GM18502 (cell line): ENCODE results near the gene GPR152.
"Not testable (repeated sequence)": the region's sequence is repeated elsewhere in the genome, so short reads cannot be mapped to it uniquely, and the experiment has no call there.

Experiments used
- ATAC-seq: cut with Tn5 transposase; IDR thresholded peaks from one replicate; pipeline ENCODE4 v1.9.1; 2021; ENCODE audit warnings: mild to moderate bottlenecking; ENCODE audit not compliant: unreplicated experiment, poor library complexity

Gene GPR152

DNA sequence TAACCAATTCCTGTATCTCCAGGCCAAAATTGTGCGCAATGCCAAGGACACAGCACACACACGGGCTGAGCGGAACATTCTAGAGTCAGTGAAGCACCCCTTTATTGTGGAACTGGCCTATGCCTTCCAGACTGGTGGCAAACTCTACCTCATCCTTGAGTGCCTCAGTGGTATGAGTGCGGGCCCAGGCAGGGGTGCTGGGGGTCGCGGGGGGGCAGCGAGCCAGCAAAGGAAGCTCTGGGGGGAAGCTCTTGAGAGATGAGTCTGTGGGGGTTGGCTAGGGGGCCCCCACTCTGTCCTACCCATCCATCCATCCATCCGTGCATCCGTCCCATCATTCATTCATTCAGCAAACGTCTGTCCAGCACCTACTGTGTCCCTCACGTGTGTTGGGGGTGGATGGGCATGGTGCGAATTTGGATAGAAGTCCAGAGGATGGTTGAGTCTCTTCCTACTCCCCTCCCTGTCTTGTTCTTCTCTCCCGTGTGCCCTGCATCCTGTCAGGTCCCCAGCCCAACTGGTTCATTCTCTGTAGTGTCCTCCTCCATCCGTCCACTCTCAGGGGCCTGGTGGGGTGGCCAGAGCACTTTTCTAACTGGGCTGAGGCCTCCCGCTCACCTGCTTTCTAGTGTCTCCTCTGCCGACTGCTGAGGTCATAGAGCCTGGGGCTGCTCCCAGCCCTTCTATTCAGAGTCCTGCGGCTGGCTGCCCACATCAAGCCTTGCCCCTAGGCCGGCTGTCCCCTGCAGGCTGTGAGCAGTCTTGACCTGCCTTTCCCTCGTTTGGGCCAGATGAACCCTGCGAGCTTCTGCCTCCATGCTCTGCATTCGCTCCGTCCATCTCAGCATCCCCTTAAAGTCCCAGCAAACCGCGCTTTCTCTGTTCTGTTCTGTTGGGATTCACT lies 20.9 kb downstream of the GPR152 start:
- ATAC-seq: no peak

DNA sequence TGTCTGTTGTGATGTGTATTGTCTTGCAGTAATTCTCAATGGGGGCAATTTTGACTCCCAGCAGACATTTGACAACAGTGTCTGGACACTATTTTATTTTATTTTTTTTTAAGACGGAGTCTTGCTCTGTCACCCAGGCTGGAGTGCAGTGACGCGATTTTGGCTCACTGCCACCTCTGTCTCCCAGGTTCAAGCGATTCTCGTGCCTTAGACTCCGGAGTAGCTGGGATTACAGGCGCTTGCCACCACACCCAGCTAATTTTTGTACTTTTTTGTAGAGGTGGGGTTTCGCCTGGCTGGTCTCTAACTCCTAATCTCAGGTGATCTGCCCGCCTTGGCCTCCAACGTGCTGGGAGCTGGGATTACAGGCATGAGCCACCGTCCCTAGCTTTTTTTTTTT lies 22.8 kb downstream of the GPR152 start:
- no peak for ATAC-seq

DNA sequence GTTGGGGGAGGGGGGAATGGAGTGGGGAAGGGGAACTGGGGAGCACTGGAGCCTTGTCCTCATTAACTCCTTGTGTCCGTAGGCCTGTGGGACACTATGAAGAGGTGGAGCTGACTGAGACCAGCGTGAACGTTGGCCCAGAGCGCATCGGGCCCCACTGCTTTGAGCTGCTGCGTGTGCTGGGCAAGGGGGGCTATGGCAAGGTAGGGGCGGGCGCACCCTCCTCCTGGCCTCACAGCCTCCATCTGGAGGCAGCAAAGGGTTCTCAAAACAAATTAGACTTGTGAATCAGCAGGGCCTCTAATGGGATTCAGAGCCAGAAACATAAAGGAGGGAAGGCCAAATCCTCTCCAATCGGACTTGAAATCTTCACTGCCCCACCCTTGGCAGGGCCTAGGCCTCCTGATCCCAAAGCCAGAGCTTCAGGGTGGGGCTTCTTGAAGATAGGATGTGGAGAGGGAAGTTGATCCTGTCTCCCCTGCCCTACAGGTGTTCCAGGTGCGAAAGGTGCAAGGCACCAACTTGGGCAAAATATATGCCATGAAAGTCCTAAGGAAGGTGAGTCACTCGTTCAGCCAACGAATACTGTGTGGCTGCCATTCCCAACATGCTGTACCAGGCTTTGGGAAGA lies 23.4 kb downstream of the GPR152 start:
- no peak for ATAC-seq

DNA sequence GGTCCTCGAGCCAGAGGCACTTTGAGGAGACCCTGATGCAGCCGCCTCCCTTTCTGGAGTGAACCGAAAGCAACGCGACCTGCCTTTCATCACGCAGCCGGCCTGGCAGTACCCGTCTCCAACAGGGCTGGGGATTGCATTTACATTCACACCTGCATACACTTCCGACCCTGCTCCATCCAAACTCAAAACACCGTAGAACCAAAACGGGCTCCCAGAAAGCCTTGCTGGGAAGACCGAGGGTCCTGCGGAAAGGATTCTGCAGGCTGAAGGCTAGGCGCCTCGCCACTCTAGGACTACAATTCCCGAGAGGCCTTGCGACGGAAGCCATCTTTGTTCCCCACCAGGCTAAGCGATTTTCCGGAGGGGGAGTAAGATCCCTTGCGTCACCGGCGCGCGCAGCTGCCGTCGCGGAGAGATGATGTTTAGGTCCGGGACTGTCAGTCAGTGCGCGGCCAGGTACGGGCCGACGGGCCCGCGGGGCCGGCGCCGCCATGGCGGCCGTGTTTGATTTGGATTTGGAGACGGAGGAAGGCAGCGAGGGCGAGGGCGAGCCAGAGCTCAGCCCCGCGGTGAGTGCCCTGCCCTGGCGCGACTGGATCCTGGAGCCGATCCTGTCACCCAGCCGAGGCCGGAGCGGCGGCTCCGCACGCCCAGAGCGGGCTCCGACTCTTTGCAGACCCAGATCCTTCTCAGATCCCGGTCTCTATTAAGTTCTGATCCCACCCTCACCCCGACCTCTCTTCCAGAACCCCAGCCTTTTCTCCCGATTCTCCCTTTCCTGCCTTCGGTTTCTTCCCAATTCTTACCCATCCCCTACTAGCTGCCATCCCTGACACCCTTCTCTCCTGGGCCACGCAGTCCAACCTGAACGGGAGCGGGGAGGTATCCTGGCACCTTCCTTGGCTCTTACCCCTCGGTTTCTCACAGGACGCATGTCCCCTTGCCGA lies 24.2 kb downstream of the GPR152 start, which contains the start of gene RPS6KB2:
RPS6KB2 (plus strand) TSS at position 443 of the 950 bp plus-strand sequence; CDS start at position 495, 52 bp downstream.
- ATAC-seq: peak; percentile 81

DNA sequence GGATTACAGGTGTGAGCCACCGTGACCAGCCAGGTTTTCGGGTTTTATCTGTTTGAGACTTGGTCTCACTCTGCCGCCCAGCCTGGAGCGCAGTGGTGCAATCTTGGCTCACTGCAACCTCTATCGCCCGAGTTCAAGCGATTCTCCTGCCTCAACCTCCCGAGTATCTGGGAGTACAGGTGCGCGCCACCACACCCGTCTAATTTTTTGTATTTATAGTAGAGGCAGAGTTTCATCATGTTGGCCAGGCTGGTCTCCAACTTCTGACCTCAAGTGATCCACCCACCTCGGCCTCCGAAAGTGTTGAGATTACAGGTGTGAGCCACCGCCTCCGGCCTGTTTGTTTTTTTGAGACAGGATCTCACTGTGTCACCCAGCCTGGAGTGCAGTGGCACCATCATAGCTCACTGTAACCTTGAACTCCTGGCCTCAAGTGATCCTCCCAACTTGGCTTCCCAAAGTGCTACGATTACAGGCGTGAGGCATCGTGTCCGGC lies 25.1 kb downstream of the GPR152 start:
- ATAC-seq: not testable (repeated sequence)

DNA sequence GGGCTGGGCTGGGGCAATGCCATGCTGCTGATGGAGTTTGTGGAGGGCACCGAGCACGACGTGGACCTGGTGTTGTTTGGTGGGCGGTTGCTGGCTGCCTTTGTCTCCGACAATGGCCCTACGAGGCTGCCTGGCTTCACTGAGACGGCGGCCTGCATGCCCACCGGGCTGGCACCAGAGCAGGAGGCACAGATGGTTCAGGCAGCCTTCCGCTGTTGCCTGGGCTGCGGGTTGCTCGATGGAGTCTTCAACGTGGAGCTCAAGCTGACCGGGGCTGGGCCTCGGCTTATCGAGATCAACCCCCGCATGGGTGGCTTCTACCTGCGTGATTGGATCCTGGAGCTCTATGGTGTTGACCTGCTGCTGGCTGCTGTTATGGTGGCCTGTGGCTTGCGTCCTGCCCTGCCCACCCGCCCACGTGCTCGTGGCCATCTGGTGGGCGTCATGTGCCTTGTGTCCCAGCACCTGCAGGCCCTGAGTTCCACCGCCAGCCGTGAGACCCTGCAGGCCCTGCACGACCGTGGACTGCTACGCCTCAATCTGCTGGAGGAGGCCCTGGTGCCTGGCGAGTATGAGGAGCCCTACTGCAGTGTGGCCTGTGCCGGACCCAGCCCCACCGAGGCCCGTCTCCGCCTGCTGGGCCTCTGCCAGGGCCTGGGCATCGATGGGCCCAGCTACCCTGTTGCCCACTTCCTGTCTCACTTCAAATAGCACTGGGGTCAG lies 28.5 kb downstream of the GPR152 start:
- no peak for ATAC-seq

DNA sequence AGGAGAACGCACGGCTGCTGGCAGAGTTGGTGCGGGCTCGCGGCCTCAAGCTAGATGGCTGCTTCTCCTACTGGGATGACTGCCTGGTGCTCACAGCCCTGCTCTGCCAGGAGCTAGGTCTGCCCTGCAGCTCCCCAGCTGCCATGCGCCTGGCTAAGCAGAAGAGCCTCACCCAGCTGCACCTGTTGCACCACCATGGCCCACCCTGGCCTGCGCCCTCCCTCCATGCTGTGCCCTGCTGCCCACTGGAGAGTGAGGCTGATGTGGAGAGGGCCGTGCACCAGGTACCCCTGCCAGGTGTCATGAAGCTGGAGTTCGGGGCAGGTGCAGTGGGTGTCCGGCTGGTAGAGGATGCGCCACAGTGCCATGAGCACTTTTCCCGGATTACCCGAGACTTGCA lies 29.1 kb downstream of the GPR152 start:
- no peak for ATAC-seq

DNA sequence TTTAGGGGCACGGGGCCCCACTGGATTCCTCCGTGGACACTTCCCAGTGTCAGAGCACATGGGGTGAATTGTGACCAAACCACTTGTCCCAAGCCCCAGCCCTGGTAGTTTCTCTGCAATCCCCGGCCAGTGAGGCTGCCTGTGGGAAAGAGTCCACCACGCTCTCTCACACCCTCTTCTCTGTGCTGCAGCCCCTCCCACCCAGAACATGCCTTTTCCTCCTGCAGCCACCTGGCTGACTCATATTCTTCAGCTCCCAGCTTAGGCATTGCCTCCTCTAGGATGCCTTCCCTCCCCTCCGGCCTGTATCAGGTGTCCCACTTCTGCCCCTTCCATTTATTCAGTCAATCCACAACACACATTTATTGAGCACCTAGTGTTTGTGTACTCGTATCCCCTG lies 29.6 kb downstream of the GPR152 start:
- ATAC-seq: no peak

DNA sequence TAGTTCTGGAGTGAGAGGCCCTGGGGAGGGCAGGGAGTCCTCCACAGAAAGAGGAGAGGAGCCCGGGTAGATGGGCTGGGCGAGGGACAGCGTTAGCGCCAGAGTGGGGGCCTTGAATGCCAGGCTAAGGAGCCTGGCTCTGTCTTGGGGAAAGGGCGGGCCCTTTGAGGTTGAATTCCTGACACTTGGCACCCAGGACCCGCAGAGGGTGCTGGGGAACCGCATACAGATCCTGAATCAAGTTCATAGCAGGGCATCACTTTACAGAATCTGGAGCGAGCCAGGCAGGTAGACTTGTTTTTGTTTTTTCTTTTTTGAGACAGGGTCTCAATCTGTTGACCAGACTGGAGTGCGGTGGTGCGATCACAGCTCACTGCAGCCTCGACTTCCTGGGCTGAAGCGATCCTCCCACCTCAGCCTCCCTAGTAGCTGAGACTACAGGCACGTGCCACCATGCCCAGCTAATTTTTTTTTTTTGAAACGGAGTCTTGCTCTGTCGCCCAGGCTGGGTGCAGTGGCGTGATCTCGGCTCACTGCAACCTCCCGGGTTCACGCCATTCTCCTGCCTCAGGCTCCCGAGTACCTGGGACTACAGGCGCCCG lies 31.0 kb downstream of the GPR152 start:
- no peak for ATAC-seq

DNA sequence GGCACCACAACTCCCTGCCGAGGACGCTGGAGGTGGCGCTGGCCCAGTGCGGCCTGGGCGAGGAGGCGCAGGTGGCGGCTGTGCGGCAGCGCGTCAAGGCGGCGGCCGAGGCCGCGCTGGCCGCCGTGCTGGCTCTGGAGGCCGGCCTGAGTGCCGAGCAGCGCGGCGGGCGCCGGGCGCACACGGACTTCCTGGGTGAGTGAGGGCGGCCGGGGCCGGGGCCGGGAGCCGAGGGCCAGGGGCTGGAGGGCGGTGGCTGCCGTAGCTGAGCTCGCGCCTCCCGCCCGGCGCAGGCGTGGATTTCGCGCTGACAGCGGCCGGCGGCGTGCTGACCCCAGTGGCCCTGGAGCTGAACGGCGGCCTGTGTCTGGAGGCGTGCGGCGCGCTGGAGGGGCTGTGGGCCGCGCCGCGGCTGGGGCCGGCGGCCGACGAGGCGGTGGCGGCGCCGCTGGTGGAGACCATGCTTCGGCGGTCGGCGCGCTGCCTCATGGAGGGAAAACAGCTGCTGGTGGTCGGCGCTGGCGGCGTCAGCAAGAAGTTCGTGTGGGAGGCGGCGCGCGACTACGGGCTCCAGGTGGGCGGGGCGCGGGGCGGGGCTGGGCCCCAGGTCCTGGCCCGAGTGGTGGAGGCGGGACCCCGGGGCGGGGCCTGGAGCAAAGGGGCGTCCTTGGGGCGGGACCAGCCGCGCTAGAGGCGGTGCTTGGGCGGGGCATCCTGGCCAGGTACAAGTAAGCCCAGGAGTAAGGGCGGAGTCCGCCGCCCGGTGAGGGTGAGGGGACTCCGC lies 31.7 kb downstream of the GPR152 start:
- peak; percentile 82 for ATAC-seq

DNA sequence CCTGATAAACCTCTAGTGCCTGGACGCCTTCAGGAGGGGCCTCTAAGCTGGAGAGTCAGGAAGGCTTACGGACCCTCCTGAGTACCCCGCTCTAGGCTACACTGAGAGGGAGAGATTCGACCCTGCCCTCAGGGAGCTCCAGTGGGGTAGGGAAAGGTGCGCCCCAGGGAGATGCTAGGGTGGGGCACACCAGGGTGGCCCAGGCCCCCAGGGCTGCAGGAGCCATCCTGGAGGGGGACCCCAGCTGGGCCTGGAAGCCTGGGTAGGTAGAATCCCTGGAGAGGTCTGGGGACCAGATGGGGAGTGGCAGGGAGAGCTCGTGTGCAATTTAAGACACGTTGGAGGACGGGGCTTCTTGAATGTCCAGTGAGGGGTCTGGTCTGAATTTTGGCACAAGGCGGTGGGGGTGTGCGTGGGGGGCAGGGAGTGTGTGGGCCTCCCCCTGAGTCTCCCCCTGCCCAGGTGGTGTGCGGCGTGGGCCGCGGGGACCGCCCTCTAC lies 32.3 kb downstream of the GPR152 start:
- no peak for ATAC-seq

DNA sequence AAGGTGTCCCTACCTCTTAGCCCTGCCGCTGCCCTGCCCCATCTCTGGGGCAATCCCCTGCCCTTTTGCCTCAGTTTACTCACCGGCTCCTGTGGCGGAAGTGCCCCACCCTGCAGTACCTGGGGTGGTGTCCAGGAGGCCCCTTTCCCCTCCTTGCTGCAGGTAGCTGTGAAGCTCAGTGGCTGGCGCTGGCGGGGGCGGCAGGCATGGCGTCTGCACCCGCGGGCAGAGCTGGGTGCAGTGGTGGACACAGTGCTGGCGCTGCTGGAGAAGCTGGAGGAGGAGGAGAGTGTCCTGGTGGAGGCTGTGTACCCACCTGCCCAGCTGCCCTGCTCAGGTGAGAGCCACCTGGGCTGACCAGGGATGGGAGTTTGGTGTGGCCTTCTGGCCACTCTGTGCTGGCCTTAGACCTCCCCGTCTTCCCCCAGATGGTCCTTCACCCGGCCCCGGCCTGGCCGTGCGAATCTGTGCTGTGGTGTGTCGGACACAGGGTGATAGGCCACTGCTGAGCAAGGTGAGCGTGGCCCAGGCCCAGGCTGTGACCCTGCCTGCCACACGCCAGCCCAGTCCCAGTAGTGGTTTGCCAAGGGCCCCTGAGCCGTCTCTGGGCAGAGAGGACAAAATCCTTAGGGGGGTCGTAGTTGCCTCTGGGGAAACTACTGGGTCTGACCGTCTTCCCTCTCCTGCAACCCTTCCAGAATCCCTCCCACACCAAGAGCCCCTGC lies 33.0 kb downstream of the GPR152 start:
- ATAC-seq: no peak

DNA sequence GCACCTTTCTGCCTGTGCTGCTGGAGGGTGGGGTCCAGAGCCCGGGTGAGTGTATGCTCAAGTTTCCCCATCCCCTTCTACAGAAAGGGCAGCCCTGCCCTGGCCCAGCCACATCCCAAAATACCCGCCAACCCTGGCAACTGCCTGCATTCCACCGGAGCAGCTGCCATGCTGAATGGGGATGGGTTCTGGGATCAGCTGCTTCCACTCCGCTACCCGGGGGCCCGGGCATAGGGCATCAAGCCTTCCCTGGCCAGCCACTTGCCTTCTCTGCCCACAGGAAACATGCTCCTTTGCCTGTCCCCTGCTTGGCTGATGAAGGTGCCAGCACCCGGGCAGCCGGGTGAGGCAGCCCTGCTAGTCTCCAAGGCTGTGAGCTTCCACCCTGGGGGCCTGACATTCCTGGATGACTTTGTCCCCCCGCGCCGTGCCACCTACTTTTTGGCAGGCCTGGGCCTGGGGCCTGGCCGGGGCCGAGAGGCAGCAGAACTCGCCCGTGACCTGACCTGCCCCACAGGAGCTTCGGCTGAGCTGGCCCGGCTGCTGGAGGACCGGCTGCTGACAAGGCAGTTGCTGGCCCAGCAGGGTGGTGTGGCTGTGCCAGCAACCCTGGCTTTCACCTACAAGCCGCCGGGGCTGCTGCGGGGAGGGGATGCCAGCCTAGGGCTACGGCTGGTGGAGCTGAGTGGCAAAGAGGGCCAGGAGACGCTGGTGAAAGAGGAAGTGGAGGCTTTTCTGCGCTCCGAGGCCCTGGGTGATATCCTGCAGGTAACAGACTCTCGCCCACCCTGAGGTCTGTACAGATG lies 33.9 kb downstream of the GPR152 start:
- no peak for ATAC-seq

DNA sequence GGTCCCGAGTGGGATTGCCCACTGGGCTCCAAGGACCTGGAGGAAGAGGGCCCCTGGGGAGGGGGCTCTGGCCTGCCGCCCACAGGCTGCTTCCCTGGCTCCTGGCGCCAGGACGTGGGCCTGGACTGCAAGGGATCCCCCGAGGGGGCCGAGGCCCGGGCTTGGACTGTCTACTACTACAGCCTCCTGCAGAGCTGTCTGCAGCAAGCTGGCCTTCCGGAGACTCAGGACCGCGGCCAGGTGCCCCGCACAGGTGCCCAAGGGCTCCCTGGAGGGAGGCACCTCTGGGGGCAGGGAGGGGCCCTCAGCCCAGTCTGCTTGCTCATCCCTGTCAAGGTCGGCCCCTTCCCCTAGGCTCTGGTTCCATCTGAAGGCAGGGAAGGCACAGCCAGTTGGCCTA lies 35.1 kb downstream of the GPR152 start:
- no peak for ATAC-seq

DNA sequence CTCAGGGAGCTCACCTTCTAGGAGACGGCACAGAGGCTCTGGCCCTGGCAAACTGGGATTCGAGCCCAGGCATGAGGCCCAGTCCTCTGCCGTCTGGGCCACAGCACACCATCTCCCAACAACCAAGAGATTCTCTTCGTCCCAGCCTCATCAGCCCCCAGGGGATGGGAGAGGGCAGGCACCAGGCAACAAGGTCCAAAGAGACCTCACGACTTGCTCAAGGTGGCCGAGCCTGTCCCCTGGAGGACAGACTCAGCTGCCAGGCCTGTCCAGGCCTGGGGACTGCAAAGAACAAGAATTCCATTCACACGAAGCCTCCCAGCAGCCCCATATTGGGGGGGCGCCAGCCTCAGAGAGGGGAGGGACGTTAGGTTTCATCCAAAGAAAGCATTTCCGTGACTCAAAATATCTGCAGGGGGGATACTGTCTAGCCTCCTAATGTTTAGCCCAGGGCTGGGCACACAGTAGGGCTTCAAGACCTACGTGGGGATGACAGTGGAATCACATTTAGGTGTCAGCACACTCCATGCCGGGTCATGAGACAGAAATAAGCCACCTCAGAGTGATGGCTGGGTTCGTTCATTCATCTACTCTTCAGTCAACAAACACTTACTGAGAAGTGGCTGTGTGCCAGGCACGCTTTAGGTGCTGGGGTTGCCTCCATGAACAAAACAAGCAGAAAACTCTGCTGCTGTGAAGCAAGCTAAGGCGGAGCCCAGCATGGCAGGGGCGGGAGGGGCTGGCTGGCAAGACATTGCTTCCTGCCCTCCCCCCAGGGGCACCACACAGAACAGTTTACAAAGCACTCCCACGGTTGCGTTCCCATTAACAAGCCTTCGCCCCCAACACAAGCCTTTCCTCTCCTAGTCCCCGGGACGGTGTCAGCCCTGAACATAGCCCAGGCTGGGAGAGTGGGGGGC lies 35.9 kb downstream of the GPR152 start:
- ATAC-seq: no peak
